ENCODE measurements around the gene CCDC57. TPM values are rescaled to one million over a fixed set of nuclear protein-coding genes. Genes with fewer than 3 reads are reported as not detected.

Gene CCDC57
- total RNA-seq, 2 experiments from 2014 or later, result 56.6 to 64.2 TPM

GRCh38 chr17:82118168-82118814 is 94.4 kb downstream of the CCDC57 start:
- no peak overlapping the region for H3K4me3 Mint-ChIP-seq
- H3K9me3 Mint-ChIP-seq, result no peaks in the 10 kb centered on the region
- ATAC-seq (no peak), DNase-seq (no peak)
- CTCF ChIA-PET, result interaction anchor here (2.8 kb wide), 1 partner anchor 12 kb away, joined by 12 read pairs; no protein-coding TSS in a partner anchor
- H3K27me3 Mint-ChIP-seq, result no peaks in the 10 kb centered on the region
- intact Hi-C loops (cut with micrococcal nuclease), result no loop called here
- TF ChIP-seq CTCF (IDR thresholded peaks at IDR 0.05), result no peak
- peaks cover 9% of the 10 kb centered on the region for H3K36me3 Mint-ChIP-seq (ENCODE audit: low read depth)
- H3K27ac Mint-ChIP-seq, result no peak overlapping the region
- H3K4me1 Mint-ChIP-seq (ENCODE audit: low read depth), result peaks cover 37% of the 10 kb centered on the region
- POLR2A ChIA-PET, result no interaction called here

GRCh38 chr17:82117139-82118090 is 95.2 kb downstream of the CCDC57 start:
- ChIA-PET CTCF (interaction anchor here (1.0 to 2.8 kb wide), 2 partner anchors 11 to 87 kb away, joined by 3 to 12 read pairs; no protein-coding TSS in a partner anchor), POLR2A (no interaction called here)
- DNase-seq (no peak), ATAC-seq (no peak)
- Mint-ChIP-seq H3K27ac (no peak overlapping the region), H3K27me3 (no peaks in the 10 kb centered on the region), H3K36me3 (ENCODE audit: low read depth) (peaks cover 4% of the 10 kb centered on the region), H3K4me3 (no peak overlapping the region), H3K4me1 (ENCODE audit: low read depth) (peaks cover 32% of the 10 kb centered on the region), H3K9me3 (no peaks in the 10 kb centered on the region)
- intact Hi-C loops (cut with micrococcal nuclease), result no loop called here
- TF ChIP-seq CTCF (IDR thresholded peaks at IDR 0.05), result no peak

- no peak overlapping the region for H3K27ac Mint-ChIP-seq
- no peaks in the 10 kb centered on the region for H3K9me3 Mint-ChIP-seq
- ChIA-PET POLR2A (interaction anchor here (0.6 kb wide), 2 partner anchors 16 to 227 kb away, joined by 3 read pairs; no protein-coding TSS in a partner anchor), CTCF (interaction anchor here (2.6 to 2.8 kb wide), 2 partner anchors 10 kb away, joined by 8 to 12 read pairs; no protein-coding TSS in a partner anchor)
- intact Hi-C loops (cut with micrococcal nuclease), result no loop called here
- DNase-seq, result no peak
- ATAC-seq, result no peak
- TF ChIP-seq CTCF (IDR thresholded peaks at IDR 0.05), result no peak
- H3K27me3 Mint-ChIP-seq, result no peaks in the 10 kb centered on the region
- H3K4me1 Mint-ChIP-seq (ENCODE audit: low read depth), result peaks cover 22% of the 10 kb centered on the region
- no peak overlapping the region for H3K4me3 Mint-ChIP-seq
- H3K36me3 Mint-ChIP-seq (ENCODE audit: low read depth), result peaks cover 4% of the 10 kb centered on the region
Measured at GRCh38 chr17:82116246-82116645, 96.4 kb downstream of the CCDC57 start.

GRCh38 chr17:82114872-82115271 is 97.8 kb downstream of the CCDC57 start:
- peaks cover 1% of the 10 kb centered on the region for H3K36me3 Mint-ChIP-seq (ENCODE audit: low read depth)
- H3K27me3 Mint-ChIP-seq, result no peaks in the 10 kb centered on the region
- TF ChIP-seq CTCF (IDR thresholded peaks at IDR 0.05), result no peak
- ATAC-seq (no peak), DNase-seq (no peak)
- no peak overlapping the region for H3K4me3 Mint-ChIP-seq
- ChIA-PET CTCF (interaction anchor here (2.6 kb wide), 1 partner anchor 11 kb away, joined by 8 read pairs; no protein-coding TSS in a partner anchor), POLR2A (interaction anchor here (3.5 kb wide), 1 partner anchor 12 kb away, joined by 20 read pairs; no protein-coding TSS in a partner anchor)
- H3K27ac Mint-ChIP-seq, result no peak overlapping the region
- intact Hi-C loops (cut with micrococcal nuclease), result no loop called here
- no peaks in the 10 kb centered on the region for H3K9me3 Mint-ChIP-seq
- H3K4me1 Mint-ChIP-seq (ENCODE audit: low read depth), result peaks cover 23% of the 10 kb centered on the region

Data from activated CD8-positive, alpha-beta T cell treated with anti-CD3 and anti-CD28 coated beads for 36 hours (primary cell).